Muscle layer of duodenum (tissue), 2 donors: ENCODE results near the gene PIGM.
A peak's percentile ranks its signal among the peaks of the same experiment; 100 is the strongest.

Experiments used
- H3K27ac ChIP-seq: one replicate; pipeline ENCODE4 v1.7.0; 2013; ENCODE audit warnings: mild to moderate bottlenecking, low read length
- H3K27me3 ChIP-seq: one replicate; pipeline ENCODE4 v1.7.0; 2013; ENCODE audit warnings: low read depth, mild to moderate bottlenecking, control low read depth, low read length
- H3K36me3 ChIP-seq, 2 donors: one replicate each; pipeline ENCODE4 v1.7.0; 2013; ENCODE audit warnings: low read length in 2 of 2, control low read depth in 1 of 2, mild to moderate bottlenecking in 1 of 2; ENCODE audit not compliant: insufficient read depth in 2 of 2, control insufficient read depth in 1 of 2
- H3K4me1 ChIP-seq, 2 donors: one replicate each; pipeline ENCODE4 v1.7.0; 2013; ENCODE audit warnings: low read length in 2 of 2, mild to moderate bottlenecking in 2 of 2, control low read depth in 1 of 2, moderate library complexity in 1 of 2; ENCODE audit not compliant: insufficient read depth in 2 of 2, control insufficient read depth in 1 of 2
- H3K4me3 ChIP-seq, 2 donors: one replicate each; pipeline ENCODE4 v1.7.0; 2013; ENCODE audit warnings: low read length in 2 of 2, low read depth in 1 of 2, mild to moderate bottlenecking in 1 of 2
- H3K9me3 ChIP-seq, 2 donors: one replicate each; pipeline ENCODE4 v1.7.0; 2013; ENCODE audit warnings: low read length in 2 of 2, control low read depth in 1 of 2, mild to moderate bottlenecking in 1 of 2; ENCODE audit not compliant: control insufficient read depth in 1 of 2
- donor health status: healthy.

Gene PIGM

GRCh38 chr1:160070243-160071163 is 38.7 kb upstream of the PIGM start:
- Histone ChIP-seq H3K36me3 (no peaks in the 10 kb centered on the region), H3K27ac (no peak overlapping the region)

GRCh38 chr1:160069460-160070231 is 37.9 kb upstream of the PIGM start, which contains the start of gene KCNJ10:
Gene KCNJ10 (minus strand): TSS chr1:160070160. CDS start chr1:160042532, 27,628 bp downstream.
- Histone ChIP-seq H3K36me3 (no peaks in the 10 kb centered on the region), H3K4me1 (peaks cover 0 to 12% of the 10 kb centered on the region in 2 donors), H3K27me3 (no peaks in the 10 kb centered on the region), H3K4me3 (peak within 1 kb of the TSS; percentile 63 to 78), H3K27ac (no peak within 1 kb of the TSS), H3K9me3 (no peaks in the 10 kb centered on the region)

More at GRCh38 chr1:160070243-160071163, 38.7 kb upstream of the PIGM start:
- Histone ChIP-seq H3K4me3 (peak overlapping the region; percentile 63 to 78), H3K27me3 (no peaks in the 10 kb centered on the region), H3K9me3 (no peaks in the 10 kb centered on the region), H3K4me1 (peaks cover 0 to 12% of the 10 kb centered on the region in 2 donors)

- Histone ChIP-seq H3K27me3 (no peaks in the 10 kb centered on the region), H3K9me3 (no peaks in the 10 kb centered on the region), H3K4me3 (no peak overlapping the region), H3K36me3 (no peaks in the 10 kb centered on the region), H3K4me1 (peaks cover 0 to 12% of the 10 kb centered on the region in 2 donors), H3K27ac (no peak overlapping the region)
These were observed 36.4 kb upstream of the PIGM start for GRCh38 chr1:160068225-160068624.

GRCh38 chr1:160066829-160067745 is 35.3 kb upstream of the PIGM start:
- Histone ChIP-seq H3K9me3 (no peaks in the 10 kb centered on the region), H3K27ac (no peak overlapping the region), H3K4me3 (no peak overlapping the region), H3K36me3 (no peaks in the 10 kb centered on the region), H3K27me3 (no peaks in the 10 kb centered on the region), H3K4me1 (peaks cover 0 to 12% of the 10 kb centered on the region in 2 donors)

- H3K27me3 ChIP-seq = no peaks in the 10 kb centered on the region
- no peak overlapping the region for H3K4me3 ChIP-seq
- H3K9me3 ChIP-seq = no peaks in the 10 kb centered on the region
- H3K27ac ChIP-seq = no peak overlapping the region
- peaks cover 0 to 2% of the 10 kb centered on the region in 2 donors for H3K4me1 ChIP-seq
- H3K36me3 ChIP-seq = no peaks in the 10 kb centered on the region
These were observed 33.0 kb upstream of the PIGM start for GRCh38 chr1:160064746-160065145.

GRCh38 chr1:160064164-160064563 is 32.4 kb upstream of the PIGM start:
- Histone ChIP-seq H3K9me3 (no peaks in the 10 kb centered on the region), H3K27me3 (no peaks in the 10 kb centered on the region), H3K36me3 (no peaks in the 10 kb centered on the region), H3K4me1 (no peaks in the 10 kb centered on the region), H3K4me3 (no peak overlapping the region), H3K27ac (no peak overlapping the region)

- Histone ChIP-seq H3K4me1 (no peaks in the 10 kb centered on the region), H3K9me3 (no peaks in the 10 kb centered on the region), H3K4me3 (no peak overlapping the region), H3K27me3 (no peaks in the 10 kb centered on the region), H3K36me3 (no peaks in the 10 kb centered on the region), H3K27ac (no peak overlapping the region)
These were observed 31.4 kb upstream of the PIGM start for GRCh38 chr1:160063176-160063575.

- Histone ChIP-seq H3K4me1 (no peaks in the 10 kb centered on the region), H3K27me3 (no peaks in the 10 kb centered on the region), H3K36me3 (no peaks in the 10 kb centered on the region), H3K9me3 (no peaks in the 10 kb centered on the region), H3K27ac (no peak overlapping the region), H3K4me3 (no peak overlapping the region)
These were observed 30.4 kb upstream of the PIGM start for GRCh38 chr1:160062230-160062532.

- Histone ChIP-seq H3K27ac (no peak overlapping the region), H3K4me3 (no peak overlapping the region), H3K9me3 (no peaks in the 10 kb centered on the region), H3K36me3 (no peaks in the 10 kb centered on the region), H3K27me3 (no peaks in the 10 kb centered on the region), H3K4me1 (no peaks in the 10 kb centered on the region)
These were observed 29.8 kb upstream of the PIGM start for GRCh38 chr1:160061369-160062229.

GRCh38 chr1:160058087-160058486 is 26.3 kb upstream of the PIGM start:
- Histone ChIP-seq H3K27ac (no peak overlapping the region), H3K4me1 (no peaks in the 10 kb centered on the region), H3K27me3 (no peaks in the 10 kb centered on the region), H3K4me3 (no peak overlapping the region), H3K9me3 (no peaks in the 10 kb centered on the region), H3K36me3 (no peaks in the 10 kb centered on the region)
